GM12878 (cell line): Measurements from ENCODE around the gene DLEC1. TPM values are rescaled to one million over a fixed set of nuclear protein-coding genes. Genes with fewer than 3 reads are reported as not detected.

Source experiments
- ATAC-seq: fragments of 200-7000 bp; cut with Tn5 transposase; 3 replicates; pipeline ENCODE4 v1.9.1; 2020; ENCODE audit warnings: mild to moderate bottlenecking, moderate library complexity
- BruUV-seq: library from RNA; stranded (reverse); fragments of 400-500 nt; replicated peaks from 2 replicates; lab custom pipeline; 2021; lab: Mats Ljungman, UMichigan
- CTCF ChIA-PET: fragments of 300-600 bp; sonication (Branson Sonifier 250); formaldehyde crosslinking; extraction: SDS; loops from one replicate; lab custom pipeline; 2021; ENCODE audit warnings: inconsistent platforms; lab: Yijun Ruan, JAX
- POLR2A ChIA-PET: fragments of 350-600 bp; formaldehyde crosslinking; extraction: SDS; loops from one replicate; lab custom pipeline; 2021; ENCODE audit warnings: inconsistent platforms; lab: Charles Lee
- RAD21 ChIA-PET: fragments of 300-600 bp; sonication (Branson Sonifier 250); formaldehyde crosslinking; loops from one replicate; lab custom pipeline; 2023; ENCODE audit warnings: antibody characterized with exemption; ENCODE audit not compliant: unreplicated experiment; lab: Charles Lee
- SMC1A ChIA-PET: fragments of 300-600 bp; sonication (Branson Sonifier 250); formaldehyde crosslinking; loops from one replicate; lab custom pipeline; 2023; ENCODE audit not compliant: unreplicated experiment, uncharacterized antibody; lab: Charles Lee
- DNase-seq: peaks from one replicate; pipeline ENCODE4 v3.0.0-alpha.2; 2011; ENCODE audit warnings: low read depth, low spot score
- FAIRE-seq: peaks from 3 replicates; lab custom pipeline; 2011; peaks lifted over from hg19 to GRCh38; lab: Jason Lieb, UNC
- H2AFZ ChIP-seq: 2 replicates; pipeline ENCODE4 v1.6.0; 2011; ENCODE audit warnings: low read depth, low read length, control low read depth; ENCODE audit not compliant: control insufficient read depth
- H3K27ac ChIP-seq: 2 replicates; pipeline ENCODE4 v1.5.1; 2011; ENCODE audit warnings: control low read depth; ENCODE audit not compliant: control insufficient read depth, insufficient read depth
- H3K27me3 ChIP-seq, 2 experiments: replicated peaks in 1 of 2; 2 replicates each; pipeline versions ENCODE4 v1.6.0 to v1.6.1; 2011; ENCODE audit warnings: low read length in 1 of 2; ENCODE audit not compliant: control insufficient read depth in 2 of 2, insufficient read depth in 2 of 2
- H3K36me3 ChIP-seq, 2 experiments: 2 replicates each; pipeline ENCODE4 v1.5.1; 2011; ENCODE audit warnings: low read length in 1 of 2; ENCODE audit not compliant: control insufficient read depth in 2 of 2, insufficient read depth in 2 of 2
- H3K4me1 ChIP-seq: 2 replicates; pipeline ENCODE4 v1.6.1; 2011; ENCODE audit warnings: mild to moderate bottlenecking, low read length, moderate library complexity, mixed read lengths; ENCODE audit not compliant: control insufficient read depth, insufficient read depth
- H3K4me2 ChIP-seq: 2 replicates; pipeline ENCODE4 v1.6.0; 2011; ENCODE audit warnings: control low read depth; ENCODE audit not compliant: control insufficient read depth, insufficient read depth
- H3K4me3 ChIP-seq: fragments of 200-600 bp; sonication (generic); 2 replicates; pipeline ENCODE4 v1.5.1; 2016
- H3K79me2 ChIP-seq: 2 replicates; pipeline ENCODE4 v1.6.0; 2011; ENCODE audit warnings: low read length; ENCODE audit not compliant: control insufficient read depth, insufficient read depth
- H3K9ac ChIP-seq: 2 replicates; pipeline ENCODE4 v1.8.0; 2011; ENCODE audit warnings: low read length, control low read depth, mixed read lengths; ENCODE audit not compliant: control insufficient read depth, insufficient read depth
- H3K9me3 ChIP-seq: replicated peaks from 3 replicates; pipeline ENCODE4 v1.5.1; 2011; ENCODE audit warnings: mild to moderate bottlenecking, low read length; ENCODE audit not compliant: control insufficient read depth, insufficient read depth
- H4K20me1 ChIP-seq: 2 replicates; pipeline ENCODE4 v1.6.0; 2011; ENCODE audit not compliant: control insufficient read depth, insufficient read depth
- CHD1 ChIP-seq: IDR thresholded peaks from 2 replicates; pipeline ENCODE4 v1.6.1; 2012; ENCODE audit warnings: low read depth, low read length, improper control_type of control experiment
- CHD2 ChIP-seq: IDR thresholded peaks from 2 replicates; pipeline ENCODE4 v1.6.1; 2011; ENCODE audit warnings: low read depth, low read length, improper control_type of control experiment, borderline replicate concordance
- DPF2 ChIP-seq: fragments of 450-650 bp; IDR thresholded peaks from 2 replicates; pipeline ENCODE4 v1.6.1; 2017; ENCODE audit warnings: mild to moderate bottlenecking
- EED ChIP-seq: sonication (generic); IDR thresholded peaks from 2 replicates; pipeline ENCODE4 v1.6.1; 2016; ENCODE audit warnings: antibody characterized with exemption, low read depth
- FOXK2 ChIP-seq: fragments of 450-650 bp; IDR thresholded peaks from 2 replicates; pipeline ENCODE4 v1.6.1; 2017; ENCODE audit warnings: mild to moderate bottlenecking, moderate library complexity
- GABPA ChIP-seq: IDR thresholded peaks from 2 replicates; pipeline ENCODE4 v1.6.1; 2014; ENCODE audit warnings: antibody characterized with exemption, low read depth, mild to moderate bottlenecking, inconsistent platforms
- JUND ChIP-seq: IDR thresholded peaks from 2 replicates; pipeline ENCODE4 v1.6.1; 2012; ENCODE audit warnings: low read depth, mild to moderate bottlenecking, low read length, improper control_type of control experiment, moderate library complexity
- KLF5 ChIP-seq: fragments of 450-650 bp; IDR thresholded peaks from 2 replicates; pipeline ENCODE4 v1.6.1; 2014; ENCODE audit warnings: mild to moderate bottlenecking; ENCODE audit not compliant: partially characterized antibody
- NBN ChIP-seq: fragments of 450-650 bp; IDR thresholded peaks from 2 replicates; pipeline ENCODE4 v1.6.1; 2016
- PAX5 ChIP-seq: IDR thresholded peaks from 2 replicates; pipeline ENCODE4 v1.6.1; 2011; ENCODE audit warnings: low read depth, low read length, borderline replicate concordance
- RAD21 ChIP-seq: IDR thresholded peaks from 2 replicates; pipeline ENCODE4 v1.6.1; 2011; ENCODE audit warnings: mild to moderate bottlenecking, low read depth, low read length, moderate library complexity; ENCODE audit not compliant: insufficient read depth
- RBBP5 ChIP-seq: fragments of 200-600 bp; sonication (generic); conservative IDR thresholded peaks from 2 replicates; pipeline ENCODE4 v1.6.1; 2016
- SUPT20H ChIP-seq: IDR thresholded peaks from 2 replicates; pipeline ENCODE4 v1.6.1; 2011; ENCODE audit warnings: low read depth, mild to moderate bottlenecking, low read length, moderate library complexity, borderline replicate concordance; ENCODE audit not compliant: control insufficient read depth
- TAF1 ChIP-seq: IDR thresholded peaks from 2 replicates; pipeline ENCODE4 v1.6.1; 2011; ENCODE audit warnings: mild to moderate bottlenecking, low read depth, low read length, borderline replicate concordance
- TARDBP ChIP-seq: IDR thresholded peaks from 2 replicates; pipeline ENCODE4 v1.6.1; 2016; ENCODE audit warnings: borderline replicate concordance
- ZBTB33 ChIP-seq: fragments of 450-650 bp; IDR thresholded peaks from 2 replicates; pipeline ENCODE4 v1.6.1; 2017; ENCODE audit warnings: mild to moderate bottlenecking
- ZNF207 ChIP-seq: fragments of 450-650 bp; IDR thresholded peaks from 2 replicates; pipeline ENCODE4 v1.6.1; 2014; ENCODE audit warnings: antibody characterized with exemption, mild to moderate bottlenecking, borderline replicate concordance
- WGBS: methylation state at CpG from one replicate; pipeline ENCODE4 v1.1.6; 2016; ENCODE audit warnings: low lambda C conversion rate; ENCODE audit not compliant: insufficient replicate concordance, insufficient coverage; ENCODE audit errors: missing lambda C conversion rate; 5-methylcytosine and 5-hydroxymethylcytosine counted together
- in situ Hi-C: fragments of 300-500 bp; cut with MboI; formaldehyde crosslinking; loops from 9 replicates; pipeline ENCODE4 v1.14.3; 2018; ENCODE audit warnings: mixed read lengths
- intact Hi-C: fragments of 100-400 bp; cut with micrococcal nuclease; formaldehyde crosslinking; loops from one replicate; pipeline ENCODE4 v1.14.2; 2022; ENCODE audit not compliant: unreplicated experiment
- polyA plus RNA-seq, 11 experiments: library from polyadenylated mRNA; depleted of rRNA in 4 of 11; unstranded in 6 of 11; stranded (reverse) in 5 of 11; fragments of >200 nt; fragmentation: Nextera tagmentation in 4 of 11; fragmentation: Illumina TruSeq in 1 of 11; extraction: Ambion mirVana in 4 of 11; extraction: Trizol in 1 of 11; gene quantifications; 1 replicate in 1 of 11; 2 replicates in 10 of 11; pipeline versions ENCODE4 v1.2.1 to v1.2.3, GENCODE V29; 2011 to 2016; ENCODE audit warnings: inconsistent platforms in 2 of 11, missing spikeins in 2 of 11, low read depth in 1 of 11
- total RNA-seq, 4 experiments: library from RNA; depleted of rRNA in 3 of 4; stranded (reverse); fragments of >200 nt in 3 of 4; fragmentation: Illumina TruSeq in 1 of 4; extraction: Trizol in 1 of 4; gene quantifications; 2 replicates each; pipeline versions ENCODE4 v1.2.1 to v1.2.3, GENCODE V29; 2013 to 2021
- TF ChIP-seq, protein P1 (sequence below): fragments of 450-650 bp; IDR thresholded peaks from 2 replicates; pipeline ENCODE4 v1.6.1; 2016; ENCODE audit warnings: mild to moderate bottlenecking, moderate library complexity, borderline replicate concordance

Gene DLEC1
- total and polyA plus RNA-seq, 10 of the 15 experiments (the other 5 are each of a cell fraction or from before 2014, with no cell fraction given), result 0.03 to 0.29 (median 0.07) TPM; not detected in 3

DNA sequence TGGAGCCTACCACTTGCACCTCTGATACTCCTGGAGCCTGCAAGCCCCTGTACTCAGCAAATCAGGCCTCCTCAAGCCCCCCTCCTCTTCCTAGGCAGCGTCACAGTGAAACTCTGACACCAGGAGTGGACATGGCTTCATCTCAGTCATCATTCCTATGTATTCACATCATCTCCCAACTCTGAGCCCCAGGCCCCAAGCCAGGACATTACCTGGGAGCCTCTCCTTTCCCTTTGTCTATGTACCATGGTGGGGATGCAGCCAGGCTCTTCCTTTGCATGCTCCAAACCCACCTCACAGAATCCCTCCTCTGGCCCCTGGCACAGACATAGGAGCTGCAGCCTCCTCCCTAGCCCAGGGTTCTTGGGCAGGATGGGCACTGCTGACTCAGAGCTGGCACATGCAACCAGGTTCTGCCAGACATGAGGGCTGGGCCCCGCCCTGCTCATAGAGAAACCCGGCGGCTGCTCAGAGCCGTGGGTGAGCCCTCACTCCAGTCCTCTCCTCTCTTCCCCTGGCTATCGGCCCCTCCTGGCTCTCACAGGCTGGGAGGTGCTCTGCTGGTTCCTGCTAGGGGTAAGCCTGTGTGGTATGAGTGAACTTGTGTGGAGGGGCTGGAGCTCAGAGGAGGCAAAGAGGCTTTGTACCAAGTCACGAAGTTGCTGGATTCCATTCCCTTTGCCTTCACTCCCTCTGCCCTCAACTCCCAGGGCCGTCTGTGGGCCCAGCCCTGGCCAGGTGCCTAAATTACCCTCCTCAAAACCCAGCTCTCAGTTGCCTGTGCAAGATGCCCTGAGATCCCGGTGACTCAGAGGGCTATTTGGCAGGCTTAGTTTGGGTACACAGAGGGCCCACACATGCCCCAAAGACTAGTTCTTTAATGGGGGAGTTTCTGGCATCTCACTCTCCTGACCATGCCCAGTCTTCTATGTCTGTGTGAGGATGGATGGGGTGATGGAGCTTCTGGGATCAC is 7.7 kb upstream of the DLEC1 start:
- H3K27ac ChIP-seq, result no peak overlapping the region
- H3K4me2 ChIP-seq, result no peak overlapping the region
- in situ Hi-C loops, result no loop called here
- no peaks in the 10 kb centered on the region for H3K36me3 ChIP-seq
- no peak overlapping the region for H3K9ac ChIP-seq
- H4K20me1 ChIP-seq, result no peaks in the 10 kb centered on the region
- 30% methylated on average over 9 of the region's 9 CpGs for WGBS
- H3K4me3 ChIP-seq, result no peak overlapping the region
- H3K27me3 ChIP-seq, result peaks cover 8 to 17% of the 10 kb centered on the region in 2 experiments
- DNase-seq (no peak), FAIRE-seq (no peak), ATAC-seq (peak; percentile 23)
- H2AFZ ChIP-seq, result no peak overlapping the region
- CTCF ChIA-PET, result no interaction called here
- H3K4me1 ChIP-seq, result no peaks in the 10 kb centered on the region
- BruUV-seq, result no TSS peak
- POLR2A ChIA-PET, result no interaction called here
- intact Hi-C loops, result no loop called here
- SMC1A ChIA-PET, result no interaction called here
- no peaks in the 10 kb centered on the region for H3K79me2 ChIP-seq
- H3K9me3 ChIP-seq, result no peaks in the 10 kb centered on the region
- RAD21 ChIA-PET, result no interaction called here
- TF ChIP-seq CHD1 (no peak), PAX5 (no peak), RAD21 (no peak), SUPT20H (no peak), FOXK2 (no peak), ZNF207 (no peak), NBN (no peak), KLF5 (no peak), DPF2 (no peak), GABPA (no peak), ZBTB33 (no peak), TAF1 (no peak), CHD2 (no peak), TARDBP (no peak), JUND (no peak), EED (no peak), RBBP5 (no peak)
- TF ChIP-seq, protein P1, sequence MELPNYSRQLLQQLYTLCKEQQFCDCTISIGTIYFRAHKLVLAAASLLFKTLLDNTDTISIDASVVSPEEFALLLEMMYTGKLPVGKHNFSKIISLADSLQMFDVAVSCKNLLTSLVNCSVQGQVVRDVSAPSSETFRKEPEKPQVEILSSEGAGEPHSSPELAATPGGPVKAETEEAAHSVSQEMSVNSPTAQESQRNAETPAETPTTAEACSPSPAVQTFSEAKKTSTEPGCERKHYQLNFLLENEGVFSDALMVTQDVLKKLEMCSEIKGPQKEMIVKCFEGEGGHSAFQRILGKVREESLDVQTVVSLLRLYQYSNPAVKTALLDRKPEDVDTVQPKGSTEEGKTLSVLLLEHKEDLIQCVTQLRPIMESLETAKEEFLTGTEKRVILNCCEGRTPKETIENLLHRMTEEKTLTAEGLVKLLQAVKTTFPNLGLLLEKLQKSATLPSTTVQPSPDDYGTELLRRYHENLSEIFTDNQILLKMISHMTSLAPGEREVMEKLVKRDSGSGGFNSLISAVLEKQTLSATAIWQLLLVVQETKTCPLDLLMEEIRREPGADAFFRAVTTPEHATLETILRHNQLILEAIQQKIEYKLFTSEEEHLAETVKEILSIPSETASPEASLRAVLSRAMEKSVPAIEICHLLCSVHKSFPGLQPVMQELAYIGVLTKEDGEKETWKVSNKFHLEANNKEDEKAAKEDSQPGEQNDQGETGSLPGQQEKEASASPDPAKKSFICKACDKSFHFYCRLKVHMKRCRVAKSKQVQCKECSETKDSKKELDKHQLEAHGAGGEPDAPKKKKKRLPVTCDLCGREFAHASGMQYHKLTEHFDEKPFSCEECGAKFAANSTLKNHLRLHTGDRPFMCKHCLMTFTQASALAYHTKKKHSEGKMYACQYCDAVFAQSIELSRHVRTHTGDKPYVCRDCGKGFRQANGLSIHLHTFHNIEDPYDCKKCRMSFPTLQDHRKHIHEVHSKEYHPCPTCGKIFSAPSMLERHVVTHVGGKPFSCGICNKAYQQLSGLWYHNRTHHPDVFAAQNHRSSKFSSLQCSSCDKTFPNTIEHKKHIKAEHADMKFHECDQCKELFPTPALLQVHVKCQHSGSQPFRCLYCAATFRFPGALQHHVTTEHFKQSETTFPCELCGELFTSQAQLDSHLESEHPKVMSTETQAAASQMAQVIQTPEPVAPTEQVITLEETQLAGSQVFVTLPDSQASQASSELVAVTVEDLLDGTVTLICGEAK, result no peak
